Upper lobe of right lung (tissue), 1 donor: ENCODE results near the gene ADGRD1. TPM values are rescaled to one million over a fixed set of nuclear protein-coding genes. Genes with fewer than 3 reads are reported as not detected.

Source experiments
- ATAC-seq: fragments of 200-7000 bp; cut with Tn5 transposase; one replicate; pipeline ENCODE4 v1.9.1; 2020; ENCODE audit warnings: mild to moderate bottlenecking, moderate library complexity
- DNase-seq: peaks from one replicate; pipeline ENCODE4 v3.0.0-alpha.2; 2020
- H3K27ac ChIP-seq: fragments of 200-600 bp; one replicate; pipeline ENCODE4 v1.8.0; 2022
- H3K27me3 ChIP-seq: fragments of 200-600 bp; one replicate; pipeline ENCODE4 v1.8.0; 2022; ENCODE audit warnings: mild to moderate bottlenecking
- H3K36me3 ChIP-seq: fragments of 200-600 bp; one replicate; pipeline ENCODE4 v1.8.0; 2022
- H3K4me1 ChIP-seq: fragments of 200-600 bp; one replicate; pipeline ENCODE4 v1.8.0; 2022
- H3K4me3 ChIP-seq: fragments of 200-600 bp; one replicate; pipeline ENCODE4 v1.8.0; 2022; ENCODE audit warnings: mild to moderate bottlenecking
- H3K9me3 ChIP-seq: fragments of 200-600 bp; one replicate; pipeline ENCODE4 v1.8.0; 2022
- CTCF ChIP-seq: fragments of 200-600 bp; IDR thresholded peaks from one replicate; pipeline ENCODE4 v1.8.0; 2022; ENCODE audit warnings: antibody characterized with exemption
- intact Hi-C: fragments of 100-400 bp; cut with DNase I; formaldehyde crosslinking; loops from one replicate; pipeline ENCODE4 v1.11.0; 2022
- total RNA-seq: library from RNA; stranded (reverse); fragmentation: NEBNext Ultra II Directional; extraction: Animal tissue kit (Norgen Biotek cat#: 25700); gene quantifications from one replicate; pipeline ENCODE4 v1.2.1, GENCODE V29; 2021
- donor health status: DM: no; HTN: yes; CAD: no; lungs with severe emphysema.

The ADGRD1 gene
- total RNA-seq, 1 donor from 2014 or later, result 113 TPM

DNA sequence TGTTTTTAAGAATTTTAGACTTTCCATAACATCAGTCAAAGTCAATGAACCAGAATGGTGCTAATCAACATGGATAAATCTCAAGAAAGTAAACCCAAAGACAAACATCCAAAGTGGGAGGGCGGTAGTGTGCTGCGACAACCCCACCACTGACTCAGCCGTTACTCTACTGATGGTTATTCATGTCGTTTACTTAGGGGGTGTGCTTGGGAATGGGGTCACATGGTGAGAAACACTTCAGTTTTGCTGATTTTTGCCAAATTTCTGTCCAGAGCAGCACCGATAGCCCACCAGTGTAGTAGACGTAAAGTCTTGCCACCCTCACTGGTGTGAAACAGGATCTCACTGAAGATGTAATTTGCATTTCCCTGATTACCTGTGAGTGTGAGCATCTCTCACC, 99.9 kb downstream of the ADGRD1 start:
- TF ChIP-seq CTCF, result no peak

GRCh38 chr12:131054345-131055092, 100.8 kb downstream of the ADGRD1 start:
- no peak overlapping the region for H3K4me3 ChIP-seq
- ATAC-seq (no peak), DNase-seq (no peak)
- intact Hi-C loops, result no loop called here
- no peaks in the 10 kb centered on the region for H3K36me3 ChIP-seq
- no peaks in the 10 kb centered on the region for H3K27me3 ChIP-seq
- no peaks in the 10 kb centered on the region for H3K9me3 ChIP-seq
- no peaks in the 10 kb centered on the region for H3K4me1 ChIP-seq
- no peak overlapping the region for H3K27ac ChIP-seq
- TF ChIP-seq CTCF, result no peak

More for the DNA sequence above, 99.9 kb downstream of the ADGRD1 start:
- Histone ChIP-seq H3K4me1 (no peaks in the 10 kb centered on the region), H3K9me3 (no peaks in the 10 kb centered on the region), H3K36me3 (no peaks in the 10 kb centered on the region), H3K27me3 (no peaks in the 10 kb centered on the region), H3K27ac (no peak overlapping the region), H3K4me3 (no peak overlapping the region)
- ATAC-seq (no peak), DNase-seq (no peak)
- intact Hi-C loops, result no loop called here

- Histone ChIP-seq H3K4me3 (no peak overlapping the region), H3K4me1 (no peaks in the 10 kb centered on the region), H3K9me3 (no peaks in the 10 kb centered on the region), H3K27me3 (no peaks in the 10 kb centered on the region), H3K36me3 (no peaks in the 10 kb centered on the region), H3K27ac (no peak overlapping the region)
- ATAC-seq (no peak), DNase-seq (no peak)
- no peak for TF ChIP-seq CTCF
- intact Hi-C loops, result no loop called here
Measured at GRCh38 chr12:131055093-131055465, 101.4 kb downstream of the ADGRD1 start.

- Histone ChIP-seq H3K27ac (no peak overlapping the region), H3K36me3 (no peaks in the 10 kb centered on the region), H3K4me1 (no peaks in the 10 kb centered on the region), H3K27me3 (no peaks in the 10 kb centered on the region), H3K9me3 (no peaks in the 10 kb centered on the region), H3K4me3 (no peak overlapping the region)
- intact Hi-C loops, result no loop called here
- ATAC-seq (no peak), DNase-seq (no peak)
- no peak for TF ChIP-seq CTCF
Measured at GRCh38 chr12:131055596-131056233, 102.0 kb downstream of the ADGRD1 start.

DNA sequence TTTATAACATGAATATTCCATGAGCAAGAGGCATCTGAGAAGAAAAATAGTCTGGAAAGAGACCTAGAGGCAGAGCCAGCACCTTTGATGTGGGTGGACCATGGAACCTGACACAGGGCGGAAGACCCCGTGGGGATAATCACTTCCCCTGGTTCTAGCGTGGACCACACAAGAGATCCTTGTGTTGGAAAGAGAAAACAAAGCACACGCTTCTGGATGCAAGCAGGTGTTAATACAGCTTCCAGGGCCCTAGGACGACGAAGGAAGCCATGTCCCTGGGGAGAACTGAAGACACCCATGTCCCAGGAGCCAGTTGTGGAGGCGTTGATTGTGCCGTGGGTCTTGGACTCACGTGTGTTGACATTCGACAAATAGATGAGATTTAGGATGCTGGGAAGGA, 102.9 kb downstream of the ADGRD1 start:
- H3K4me3 ChIP-seq, result no peak overlapping the region
- H3K27me3 ChIP-seq, result no peaks in the 10 kb centered on the region
- ATAC-seq (no peak), DNase-seq (no peak)
- intact Hi-C loops, result no loop called here
- TF ChIP-seq CTCF, result no peak
- H3K27ac ChIP-seq, result no peak overlapping the region
- H3K9me3 ChIP-seq, result no peaks in the 10 kb centered on the region
- no peaks in the 10 kb centered on the region for H3K36me3 ChIP-seq
- no peaks in the 10 kb centered on the region for H3K4me1 ChIP-seq
